ENCODE data around the gene ZC3H18. TPM values are rescaled to one million over a fixed set of nuclear protein-coding genes. Genes with fewer than 3 reads are reported as not detected.

Gene ZC3H18
- total and polyA plus RNA-seq, 4 donors = 12.4 to 38.5 (median 28.5) TPM

DNA sequence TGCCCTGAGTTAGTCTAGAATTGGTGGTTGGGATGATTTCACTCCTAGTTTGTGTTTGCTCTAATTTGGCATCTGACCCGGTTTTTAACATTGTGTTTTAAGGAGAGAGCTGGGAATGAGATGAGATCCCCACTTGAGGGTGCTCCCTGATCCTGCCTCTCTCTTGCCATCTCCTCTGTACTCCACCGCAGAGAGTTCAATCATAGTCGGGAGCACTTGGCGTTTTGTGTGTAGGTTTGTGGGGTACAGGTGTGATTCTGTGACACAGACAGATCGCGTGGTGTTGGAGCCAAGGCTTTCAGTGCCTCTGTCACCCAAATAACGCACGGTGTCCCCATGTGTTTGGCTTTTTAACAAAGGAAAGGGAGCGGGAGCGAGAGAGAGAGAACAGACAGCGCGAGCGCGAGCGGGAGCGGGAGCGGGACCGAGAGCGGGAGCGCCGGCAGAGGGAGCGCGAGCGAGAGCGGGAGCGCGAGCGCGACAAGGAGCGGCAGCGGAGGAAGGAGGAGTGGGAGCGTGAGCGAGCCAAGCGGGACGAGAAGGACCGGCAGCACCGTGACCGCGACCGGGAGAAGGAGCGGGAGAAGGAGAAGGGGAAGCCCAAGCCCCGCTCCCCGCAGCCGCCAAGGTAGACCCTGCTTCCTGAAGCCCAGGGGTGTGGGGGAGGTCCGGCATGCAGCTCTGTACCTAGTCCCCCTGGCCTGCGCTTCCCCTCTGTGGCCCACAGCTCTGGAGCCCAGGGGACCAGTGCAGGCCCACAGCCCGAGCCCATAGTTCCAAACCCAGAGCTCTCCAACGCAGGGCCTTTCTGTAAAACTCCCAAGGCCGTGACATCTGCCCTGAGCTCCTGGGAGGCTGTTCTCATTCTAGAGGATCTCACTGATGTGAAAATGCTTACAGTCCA is 41.0 kb downstream of the ZC3H18 start:
- Histone ChIP-seq H3K27ac (ENCODE audit: low read depth in 1 of 2, low read length in 2 of 2) (no peak overlapping the region), H3K36me3 (ENCODE audit: control insufficient read depth in 1 of 2, insufficient read depth in 2 of 2, low read length in 1 of 2) (peaks cover 0 to 3% of the 10 kb centered on the region in 2 donors), H3K4me1 (ENCODE audit: control insufficient read depth in 1 of 2, insufficient read depth in 2 of 2, low read length in 2 of 2) (no peaks in the 10 kb centered on the region), H3K4me3 (ENCODE audit: low read length in 2 of 2) (no peak overlapping the region), H3K9me3 (ENCODE audit: control insufficient read depth, low read length) (no peaks in the 10 kb centered on the region), H3K27me3 (ENCODE audit: control insufficient read depth in 1 of 2, insufficient read depth in 2 of 2, low read length in 1 of 2) (no peaks in the 10 kb centered on the region)
- WGBS, 2 donors = 80 to 82% methylated on average over 39 to 49 of the region's 49 CpGs
- intact Hi-C loops (cut with DNase I) = no loop called here
- DNase-seq = no peak
- ATAC-seq (ENCODE audit: low FRiP score) = no peak

DNA sequence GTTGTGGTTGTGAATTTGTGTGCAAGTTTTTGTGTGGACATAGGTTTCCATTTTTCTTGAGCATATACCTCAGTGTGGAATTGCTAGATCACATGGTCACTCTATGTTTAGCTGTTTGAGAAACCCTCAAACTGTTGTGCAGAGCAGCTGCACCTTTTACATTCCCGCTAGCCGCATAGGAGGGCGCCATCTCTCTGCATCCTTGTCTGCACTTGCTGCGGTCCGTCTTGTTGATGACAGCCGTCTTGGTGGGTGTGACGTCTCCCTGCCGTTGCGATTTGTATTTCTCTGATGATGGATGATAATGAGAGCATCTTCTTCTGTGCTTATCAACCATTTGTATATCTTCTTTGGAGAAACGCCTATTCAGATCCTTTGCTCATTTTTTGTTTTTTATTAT is 43.1 kb downstream of the ZC3H18 start:
- no peak for ATAC-seq (ENCODE audit: low FRiP score)
- Histone ChIP-seq H3K36me3 (ENCODE audit: control insufficient read depth in 1 of 2, insufficient read depth in 2 of 2, low read length in 1 of 2) (peaks cover 0 to 3% of the 10 kb centered on the region in 2 donors), H3K27ac (ENCODE audit: low read depth in 1 of 2, low read length in 2 of 2) (no peak overlapping the region), H3K4me1 (ENCODE audit: control insufficient read depth in 1 of 2, insufficient read depth in 2 of 2, low read length in 2 of 2) (no peaks in the 10 kb centered on the region), H3K27me3 (ENCODE audit: control insufficient read depth in 1 of 2, insufficient read depth in 2 of 2, low read length in 1 of 2) (no peaks in the 10 kb centered on the region), H3K9me3 (ENCODE audit: control insufficient read depth, low read length) (no peaks in the 10 kb centered on the region), H3K4me3 (ENCODE audit: low read length in 2 of 2) (no peak overlapping the region)
- intact Hi-C loops (cut with DNase I) = no loop called here
- WGBS, 2 donors = 89 to 90% methylated on average over 10 of the region's 10 CpGs
- DNase-seq = no peak

DNA sequence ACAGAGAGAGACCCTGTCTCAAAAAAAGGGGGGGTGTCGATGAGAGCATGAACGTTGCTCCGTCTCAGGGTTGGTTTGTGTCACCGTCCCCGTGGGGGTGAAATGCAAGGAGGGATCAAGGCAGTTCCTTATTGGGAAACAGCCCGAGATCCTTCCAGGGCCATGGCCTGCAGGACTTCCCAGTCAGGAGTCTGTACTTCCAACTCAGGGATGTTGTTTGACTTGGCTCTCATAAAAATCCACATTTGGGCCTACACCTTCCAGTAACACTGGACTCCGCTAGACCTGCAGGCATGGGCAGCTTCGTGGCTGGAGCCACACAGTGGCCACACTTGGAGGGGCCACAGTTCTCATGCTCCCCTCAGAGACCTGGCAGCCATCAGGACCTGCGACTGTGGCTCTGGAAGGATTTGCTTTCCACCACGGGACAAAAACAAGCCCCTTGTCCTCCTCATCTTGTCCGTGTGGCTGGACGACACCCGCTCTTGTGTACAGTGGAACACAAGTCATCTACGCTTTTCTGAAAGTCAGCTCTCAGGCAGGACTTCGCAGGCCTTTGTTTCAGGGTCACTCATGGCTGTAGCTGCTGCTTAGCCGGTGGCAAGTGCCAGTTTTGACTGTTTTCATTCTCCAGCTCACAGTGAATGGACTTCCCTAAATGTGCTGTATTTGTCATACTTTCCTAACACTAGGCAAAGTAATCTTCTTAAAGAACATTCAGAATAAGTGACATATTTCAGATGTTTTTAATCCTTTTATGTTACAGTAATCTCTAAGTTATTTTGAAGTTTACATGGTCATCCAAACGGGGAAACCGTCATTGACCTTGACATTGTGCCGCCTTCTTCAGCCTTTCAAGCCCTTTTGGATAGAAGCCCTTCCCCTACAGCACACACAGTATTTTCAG is 44.0 kb downstream of the ZC3H18 start:
- Histone ChIP-seq H3K4me3 (ENCODE audit: low read length in 2 of 2) (no peak overlapping the region), H3K27ac (ENCODE audit: low read depth in 1 of 2, low read length in 2 of 2) (no peak overlapping the region), H3K36me3 (ENCODE audit: control insufficient read depth in 1 of 2, insufficient read depth in 2 of 2, low read length in 1 of 2) (peaks cover 0 to 3% of the 10 kb centered on the region in 2 donors), H3K27me3 (ENCODE audit: control insufficient read depth in 1 of 2, insufficient read depth in 2 of 2, low read length in 1 of 2) (no peaks in the 10 kb centered on the region), H3K9me3 (ENCODE audit: control insufficient read depth, low read length) (no peaks in the 10 kb centered on the region), H3K4me1 (ENCODE audit: control insufficient read depth in 1 of 2, insufficient read depth in 2 of 2, low read length in 2 of 2) (no peaks in the 10 kb centered on the region)
- no peak for DNase-seq
- WGBS, 2 donors = 54 to 60% methylated on average over 19 of the region's 19 CpGs
- intact Hi-C loops (cut with DNase I) = no loop called here
- ATAC-seq (ENCODE audit: low FRiP score) = no peak

GRCh38 chr16:88614818-88615580 is 44.8 kb downstream of the ZC3H18 start:
- intact Hi-C loops (cut with DNase I) = no loop called here
- Histone ChIP-seq H3K4me3 (ENCODE audit: low read length in 2 of 2) (no peak overlapping the region), H3K9me3 (ENCODE audit: control insufficient read depth, low read length) (no peaks in the 10 kb centered on the region), H3K36me3 (ENCODE audit: control insufficient read depth in 1 of 2, insufficient read depth in 2 of 2, low read length in 1 of 2) (peaks cover 0 to 3% of the 10 kb centered on the region in 2 donors), H3K4me1 (ENCODE audit: control insufficient read depth in 1 of 2, insufficient read depth in 2 of 2, low read length in 2 of 2) (no peaks in the 10 kb centered on the region), H3K27ac (ENCODE audit: low read depth in 1 of 2, low read length in 2 of 2) (no peak overlapping the region), H3K27me3 (ENCODE audit: control insufficient read depth in 1 of 2, insufficient read depth in 2 of 2, low read length in 1 of 2) (no peaks in the 10 kb centered on the region)
- 86 to 87% methylated on average over 18 to 19 of the region's 19 CpGs for WGBS, 2 donors
- DNase-seq (no peak), ATAC-seq (ENCODE audit: low FRiP score) (no peak)

GRCh38 chr16:88616320-88616719 is 46.1 kb downstream of the ZC3H18 start:
- peaks cover 0 to 2% of the 10 kb centered on the region in 2 donors for H3K36me3 ChIP-seq (ENCODE audit: control insufficient read depth in 1 of 2, insufficient read depth in 2 of 2, low read length in 1 of 2)
- no peak for ATAC-seq (ENCODE audit: low FRiP score)
- intact Hi-C loops (cut with DNase I) = no loop called here

DNA sequence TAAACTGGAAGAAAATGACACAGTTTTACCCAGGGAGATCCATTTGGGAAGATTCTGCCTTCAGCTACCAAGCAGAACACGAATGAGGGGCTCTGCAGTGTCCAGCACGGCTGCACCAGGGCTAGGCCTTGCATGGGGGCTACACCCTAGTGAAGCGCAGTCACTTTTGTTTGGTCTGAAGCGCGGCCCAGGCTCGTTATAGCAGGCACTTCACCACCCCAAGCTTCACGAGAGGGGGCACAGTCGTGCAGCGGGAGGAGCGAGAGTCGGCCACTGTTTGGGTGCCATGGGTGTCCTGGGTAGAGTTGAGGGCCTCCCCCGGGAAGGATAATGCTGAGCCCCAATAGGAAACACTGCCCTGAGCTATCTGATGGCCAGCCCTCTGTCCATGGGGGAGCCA is 46.5 kb downstream of the ZC3H18 start:
- H3K36me3 ChIP-seq (ENCODE audit: control insufficient read depth in 1 of 2, insufficient read depth in 2 of 2, low read length in 1 of 2) = no peaks in the 10 kb centered on the region
- WGBS, 2 donors = 93 to 94% methylated on average over 12 of the region's 12 CpGs

More at GRCh38 chr16:88616320-88616719, 46.1 kb downstream of the ZC3H18 start:
- Histone ChIP-seq H3K27me3 (ENCODE audit: control insufficient read depth in 1 of 2, insufficient read depth in 2 of 2, low read length in 1 of 2) (no peaks in the 10 kb centered on the region), H3K4me1 (ENCODE audit: control insufficient read depth in 1 of 2, insufficient read depth in 2 of 2, low read length in 2 of 2) (no peaks in the 10 kb centered on the region), H3K4me3 (ENCODE audit: low read length in 2 of 2) (no peak overlapping the region), H3K9me3 (ENCODE audit: control insufficient read depth, low read length) (no peaks in the 10 kb centered on the region), H3K27ac (ENCODE audit: low read depth in 1 of 2, low read length in 2 of 2) (no peak overlapping the region)
- WGBS, 2 donors = 92 to 94% methylated on average over 13 of the region's 13 CpGs
- no peak for DNase-seq

DNA sequence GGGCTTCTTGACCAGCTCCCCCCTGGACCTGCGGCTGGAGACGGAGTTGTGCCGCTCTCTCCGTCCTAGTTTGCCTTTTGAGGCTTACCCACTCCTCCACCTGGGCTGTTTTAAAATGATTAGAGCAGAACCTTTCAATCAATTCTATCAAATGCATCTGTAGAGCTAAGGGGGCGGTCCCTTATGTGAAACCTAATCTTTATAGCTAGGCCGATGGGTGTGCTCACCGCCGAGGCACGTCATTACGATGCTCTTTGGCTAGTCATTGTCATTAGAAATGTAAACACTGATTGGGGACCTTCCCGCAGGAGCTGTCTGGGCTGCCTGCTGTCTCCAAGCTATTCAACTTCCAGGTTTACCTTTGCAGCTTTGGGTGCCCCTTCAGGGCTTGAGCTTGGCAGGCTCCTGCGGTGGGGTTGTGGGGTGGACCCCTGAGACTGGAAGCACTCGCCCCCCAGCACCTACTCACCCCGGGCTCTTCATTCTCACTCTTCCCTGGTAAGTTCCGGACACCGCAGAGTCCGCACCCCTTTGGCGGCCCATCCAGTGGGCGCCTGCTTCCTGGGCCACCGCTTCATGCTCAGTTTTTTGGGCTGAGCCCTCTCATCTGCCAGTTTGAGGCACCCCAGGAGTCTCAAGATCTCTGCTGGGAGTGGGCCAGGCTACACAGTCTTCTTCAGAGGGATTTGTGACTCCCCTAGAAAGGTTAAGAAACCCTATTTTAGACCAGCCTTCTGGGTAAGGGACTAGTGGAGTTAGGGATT is 47.2 kb downstream of the ZC3H18 start:
- 90% methylated on average over 20 of the region's 20 CpGs for WGBS, 2 donors
- H3K27ac ChIP-seq (ENCODE audit: low read depth in 1 of 2, low read length in 2 of 2) = no peak overlapping the region
- no peak for DNase-seq
- no peak for ATAC-seq (ENCODE audit: low FRiP score)
- intact Hi-C loops (cut with DNase I) = no loop called here
- H3K4me3 ChIP-seq (ENCODE audit: low read length in 2 of 2) = no peak overlapping the region
- H3K4me1 ChIP-seq (ENCODE audit: control insufficient read depth in 1 of 2, insufficient read depth in 2 of 2, low read length in 2 of 2) = no peaks in the 10 kb centered on the region
- H3K9me3 ChIP-seq (ENCODE audit: control insufficient read depth, low read length) = no peaks in the 10 kb centered on the region
- peaks cover 0 to under 1% of the 10 kb centered on the region in 2 donors for H3K36me3 ChIP-seq (ENCODE audit: control insufficient read depth in 1 of 2, insufficient read depth in 2 of 2, low read length in 1 of 2)
- no peaks in the 10 kb centered on the region for H3K27me3 ChIP-seq (ENCODE audit: control insufficient read depth in 1 of 2, insufficient read depth in 2 of 2, low read length in 1 of 2)

More for the DNA sequence above, 46.5 kb downstream of the ZC3H18 start:
- no peak overlapping the region for H3K4me3 ChIP-seq (ENCODE audit: low read length in 2 of 2)
- no peak overlapping the region for H3K27ac ChIP-seq (ENCODE audit: low read depth in 1 of 2, low read length in 2 of 2)
- no peaks in the 10 kb centered on the region for H3K27me3 ChIP-seq (ENCODE audit: control insufficient read depth in 1 of 2, insufficient read depth in 2 of 2, low read length in 1 of 2)
- no peaks in the 10 kb centered on the region for H3K4me1 ChIP-seq (ENCODE audit: control insufficient read depth in 1 of 2, insufficient read depth in 2 of 2, low read length in 2 of 2)
- H3K9me3 ChIP-seq (ENCODE audit: control insufficient read depth, low read length) = no peaks in the 10 kb centered on the region
- intact Hi-C loops (cut with DNase I) = no loop called here
- ATAC-seq (ENCODE audit: low FRiP score) = no peak
- no peak for DNase-seq

All from aorta (tissue), 5 donors.